ENCODE data around the gene KANK3. TPM values are rescaled to one million over a fixed set of nuclear protein-coding genes. Genes with fewer than 3 reads are reported as not detected.
A peak's percentile ranks its signal among the peaks of the same experiment; 100 is the strongest.
"Not testable (repeated sequence)": the region's sequence is repeated elsewhere in the genome, so short reads cannot be mapped to it uniquely, and the experiment has no call there.

The KANK3 gene
- polyA plus RNA-seq (ENCODE audit: insufficient read length in 4 of 4), result 10 to 100 TPM in 1 of 4 donors, 1 to 10 TPM in 3; 6.8 to 16.7 (median 8.1) TPM

DNA sequence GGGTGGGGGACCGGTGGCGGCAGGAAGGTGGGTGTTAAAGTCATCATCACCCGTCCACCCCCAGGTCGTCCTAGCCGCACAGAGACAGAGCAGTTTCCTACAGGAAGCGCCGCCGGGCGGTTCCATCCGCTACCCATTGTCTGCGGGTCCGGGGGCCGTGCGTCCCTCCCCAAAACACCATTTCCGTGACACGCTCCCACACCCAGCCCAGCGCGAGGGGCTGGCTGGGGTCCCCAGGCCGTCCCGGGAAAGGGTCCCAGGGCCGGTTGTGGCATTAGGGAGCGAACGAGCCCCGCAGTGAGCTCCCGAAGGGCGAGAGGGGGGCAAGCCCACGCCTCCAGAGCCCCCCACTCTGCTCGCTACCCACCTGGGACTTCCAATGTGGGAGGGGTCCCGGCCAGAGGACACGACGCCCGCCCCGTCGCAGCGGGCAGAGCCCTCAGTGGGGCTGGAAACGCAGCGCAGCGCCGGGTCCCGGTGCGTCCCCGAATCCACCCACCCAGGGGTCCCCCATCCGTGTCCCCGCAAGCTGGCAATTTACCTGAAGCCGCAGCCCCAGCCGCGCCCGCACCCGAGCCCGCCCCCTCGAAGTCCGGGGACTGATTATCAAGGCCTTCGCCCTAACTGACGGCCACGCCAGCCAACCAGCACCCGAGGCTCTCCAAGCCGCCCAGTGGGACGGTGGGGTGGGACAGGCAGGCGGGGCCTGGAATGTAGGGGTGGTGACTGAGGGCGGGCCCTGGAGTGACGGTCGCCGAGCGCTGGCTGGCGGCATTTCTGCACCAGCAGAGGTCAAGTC lies at the start of gene KANK3:
Gene KANK3 (minus strand): TSS at position 579 of the 799 bp plus-strand sequence. CDS start 5,434 bp downstream, outside the sequence.
- peak in 3 of 4 donors; percentile 80 to 86 (median 85) for DNase-seq (ENCODE audit: low read depth in 4 of 4, low spot score in 3 of 4)

DNA sequence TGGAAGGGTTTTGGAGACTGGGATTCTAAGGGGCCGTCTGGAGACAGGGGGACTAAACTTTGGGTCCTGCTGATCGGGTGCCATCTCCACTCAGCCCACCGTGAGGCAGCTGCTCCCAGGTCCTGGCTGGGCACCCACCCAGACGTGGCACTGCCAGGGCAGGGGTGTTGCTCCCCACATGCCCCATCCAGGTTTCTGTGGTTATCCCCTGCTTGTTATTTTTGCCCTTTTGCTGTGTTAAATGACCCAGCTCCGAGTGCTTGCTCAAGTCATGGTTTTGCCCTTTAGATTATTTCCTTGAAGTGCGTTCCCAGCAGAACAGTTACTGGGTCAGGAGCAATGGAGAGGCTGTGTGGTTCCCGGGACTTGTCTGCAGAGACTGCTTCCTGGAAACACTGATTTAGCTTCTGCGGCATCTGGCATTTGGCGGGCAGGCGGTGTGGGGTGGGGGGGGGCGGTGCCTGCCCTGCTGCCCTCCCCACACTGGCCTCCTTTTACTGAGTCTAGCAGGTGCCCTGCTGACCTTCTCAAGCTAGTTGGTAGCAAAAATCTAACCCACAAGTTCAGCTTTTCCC lies 49.0 kb upstream of the KANK3 start:
- no peak for DNase-seq (ENCODE audit: low read depth in 4 of 4, low spot score in 3 of 4)

DNA sequence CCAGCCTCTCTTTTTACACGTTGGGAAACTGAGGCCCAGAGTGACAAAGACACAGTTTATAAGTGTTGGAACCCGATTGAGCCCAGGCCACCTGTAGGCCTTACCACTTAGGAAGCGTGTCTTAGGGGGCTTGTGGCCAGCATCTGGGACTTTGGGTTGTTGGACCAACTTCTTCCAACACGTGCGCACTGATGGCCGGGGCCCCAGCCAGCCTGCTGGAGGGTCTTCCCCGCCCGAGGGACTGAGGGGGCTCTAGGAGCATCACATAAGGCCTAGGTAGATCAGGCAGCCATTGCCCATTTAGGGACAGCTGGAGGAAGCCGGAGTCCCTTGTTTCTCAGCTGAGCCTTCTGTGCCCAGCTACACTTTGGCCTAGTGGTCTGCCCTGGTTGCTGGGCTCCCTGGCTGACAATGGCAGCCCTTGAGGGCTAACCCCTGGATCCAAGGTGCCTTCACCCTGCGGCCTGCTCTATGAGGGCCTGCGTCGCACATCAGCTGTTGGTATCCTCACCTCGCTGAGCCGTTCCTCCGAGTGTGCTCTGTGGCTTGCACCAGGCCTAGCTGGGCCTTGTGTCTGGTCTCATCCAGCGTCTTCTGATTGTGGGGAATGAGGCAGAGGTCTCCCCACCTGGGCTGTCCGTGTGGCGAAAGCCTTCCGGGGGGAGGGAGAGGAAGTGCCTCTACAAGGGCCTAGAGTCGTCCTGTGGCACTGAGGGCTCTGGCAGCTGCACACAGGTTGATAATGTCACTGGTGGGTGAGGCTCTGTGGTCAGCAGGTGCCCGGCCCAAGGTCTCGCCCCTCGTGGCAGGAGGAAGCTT lies 48.3 kb upstream of the KANK3 start:
- DNase-seq (ENCODE audit: low read depth in 4 of 4, low spot score in 3 of 4), result no peak

DNA sequence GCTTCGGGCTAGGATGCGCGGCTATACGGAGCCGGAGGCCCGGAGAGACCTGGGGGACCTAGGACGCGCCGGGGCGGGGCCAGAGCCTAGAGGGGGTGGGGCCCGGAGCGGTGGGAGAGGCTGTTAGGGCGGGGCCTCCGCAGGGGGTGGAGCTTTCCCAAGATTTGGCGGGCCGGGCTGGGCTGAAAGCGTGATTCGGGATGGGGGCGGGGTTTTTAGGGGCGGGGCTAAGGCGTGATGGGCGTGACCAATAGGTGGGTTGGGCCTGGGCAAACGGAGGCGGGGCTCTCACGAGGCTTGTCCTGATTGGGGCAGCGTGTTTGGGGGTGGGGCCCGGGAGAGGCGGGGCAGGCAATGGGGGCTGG lies 47.5 kb upstream of the KANK3 start:
- peak; percentile 78 to 83 (median 80) for DNase-seq (ENCODE audit: low read depth in 4 of 4, low spot score in 3 of 4)

DNA sequence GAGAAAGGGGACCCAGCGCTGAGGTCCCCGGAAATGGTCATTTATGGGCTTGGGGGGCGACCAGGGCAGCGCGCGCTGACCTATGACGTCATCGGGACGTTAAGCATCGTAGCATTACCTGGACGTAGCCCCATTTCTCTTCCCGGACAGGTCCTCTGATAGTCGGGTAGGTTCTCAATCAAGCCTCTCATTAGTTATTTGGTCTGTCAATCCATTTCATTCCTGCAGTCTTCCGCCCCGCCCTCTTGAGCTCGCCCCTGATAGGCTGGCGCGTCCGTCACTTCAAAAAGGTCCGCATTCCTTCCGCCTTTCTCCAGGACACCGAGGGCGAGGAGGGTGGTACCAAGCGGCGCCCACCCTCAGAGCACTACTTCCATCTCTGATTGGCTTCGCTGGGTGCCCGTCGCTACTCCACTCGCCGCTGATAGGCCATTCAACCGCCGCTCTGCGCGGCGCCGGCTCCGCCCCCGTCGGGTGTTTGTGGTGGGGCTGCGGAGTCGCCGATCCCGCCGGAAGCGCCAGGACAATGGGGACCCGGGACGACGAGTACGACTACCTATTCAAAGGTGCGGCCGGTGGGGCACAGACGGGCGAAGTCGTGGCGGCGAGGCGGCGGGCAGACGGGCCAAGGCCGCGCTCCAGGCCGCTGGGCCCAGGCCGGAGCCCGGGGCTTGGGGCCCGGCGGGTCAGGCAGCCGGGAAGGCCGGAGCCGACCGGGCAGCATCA lies 47.0 kb upstream of the KANK3 start, which contains the start of gene RAB11B:
Gene RAB11B (plus strand): TSS at position 470 of the 726 bp plus-strand sequence. CDS start 57 bp downstream, at position 527.
- peak; percentile 96 to 99 (median 99) for DNase-seq (ENCODE audit: low read depth in 4 of 4, low spot score in 3 of 4)

DNA sequence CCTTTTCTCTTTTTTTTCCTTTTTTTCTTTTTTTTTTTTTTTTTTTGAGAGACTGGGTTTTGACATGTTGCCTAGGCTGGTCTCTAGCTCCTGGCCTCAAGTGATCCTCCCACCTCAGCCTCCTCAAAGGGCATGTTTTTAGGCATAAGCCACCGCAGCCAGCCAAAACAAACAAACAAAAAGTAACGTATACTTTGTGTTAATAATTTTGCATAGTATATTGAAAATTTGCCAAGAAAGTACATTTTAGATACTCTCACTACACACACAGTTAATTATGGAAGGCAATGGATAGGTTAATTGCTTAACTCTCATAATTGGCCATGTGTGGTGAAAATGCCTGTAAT lies 45.5 kb upstream of the KANK3 start:
- DNase-seq (ENCODE audit: low read depth in 4 of 4, low spot score in 3 of 4), result no peak

DNA sequence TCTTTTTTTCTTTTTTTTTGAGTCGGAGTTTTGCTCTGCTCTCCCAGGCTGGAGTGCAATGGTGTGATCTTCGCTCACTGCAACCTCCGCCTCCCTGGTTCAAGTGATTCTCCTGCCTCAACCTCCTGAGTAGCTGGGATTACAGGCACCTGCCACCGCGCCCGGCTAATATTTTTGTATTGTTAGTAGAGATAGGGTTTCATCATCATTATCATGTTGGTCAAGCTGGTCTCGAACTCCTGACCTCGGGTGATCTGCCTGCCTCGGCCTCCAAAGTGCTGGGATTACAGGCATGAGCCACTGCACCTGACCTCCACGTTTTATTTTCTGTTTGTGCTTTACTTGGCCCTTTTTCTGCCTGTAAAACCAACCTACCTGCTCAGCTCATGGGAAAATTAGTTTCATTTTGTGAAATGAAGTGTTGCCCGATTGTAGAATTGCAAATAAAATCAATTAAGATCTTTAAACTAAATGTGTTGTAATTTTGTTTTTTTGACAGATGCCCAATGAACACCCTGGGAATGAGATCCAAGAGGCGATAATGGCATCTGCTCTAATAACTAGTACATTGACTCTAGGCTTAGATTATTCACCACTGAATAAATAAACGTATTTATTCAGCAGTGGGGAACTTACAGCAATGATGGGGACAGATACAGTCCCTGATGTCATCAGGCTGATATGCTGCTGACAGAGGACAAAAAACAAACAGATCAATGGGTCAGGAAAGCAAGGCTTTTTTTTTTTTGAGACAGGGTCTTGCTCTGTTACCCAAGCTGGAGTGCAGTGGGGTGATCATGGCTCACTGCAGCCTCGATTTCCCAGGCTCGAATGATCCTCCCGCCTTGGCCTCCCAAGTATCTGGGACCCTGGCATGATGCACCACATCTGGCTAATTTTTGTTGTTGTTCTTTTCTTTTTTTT lies 44.9 kb upstream of the KANK3 start:
- DNase-seq (ENCODE audit: low read depth in 4 of 4, low spot score in 3 of 4), result no peak

DNA sequence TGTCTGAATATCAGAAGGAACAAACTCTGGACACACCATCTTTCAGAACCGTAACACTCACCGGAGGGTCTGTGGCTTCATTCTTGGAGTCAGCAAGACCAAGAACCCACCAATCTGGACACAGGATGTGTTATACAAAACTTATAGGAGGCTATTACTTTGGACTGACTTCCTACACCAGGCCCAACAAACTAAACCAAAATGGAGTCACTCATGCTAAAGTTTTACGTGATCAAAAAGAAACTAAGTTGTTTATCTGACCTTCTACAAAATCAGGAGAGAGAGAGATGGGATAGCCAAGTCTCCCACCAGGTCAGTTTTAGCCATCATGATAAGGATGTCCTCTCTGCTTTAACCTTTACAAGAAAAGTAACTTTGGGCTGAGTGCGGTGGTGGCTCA lies 43.9 kb upstream of the KANK3 start:
- no peak for DNase-seq (ENCODE audit: low read depth in 4 of 4, low spot score in 3 of 4)

DNA sequence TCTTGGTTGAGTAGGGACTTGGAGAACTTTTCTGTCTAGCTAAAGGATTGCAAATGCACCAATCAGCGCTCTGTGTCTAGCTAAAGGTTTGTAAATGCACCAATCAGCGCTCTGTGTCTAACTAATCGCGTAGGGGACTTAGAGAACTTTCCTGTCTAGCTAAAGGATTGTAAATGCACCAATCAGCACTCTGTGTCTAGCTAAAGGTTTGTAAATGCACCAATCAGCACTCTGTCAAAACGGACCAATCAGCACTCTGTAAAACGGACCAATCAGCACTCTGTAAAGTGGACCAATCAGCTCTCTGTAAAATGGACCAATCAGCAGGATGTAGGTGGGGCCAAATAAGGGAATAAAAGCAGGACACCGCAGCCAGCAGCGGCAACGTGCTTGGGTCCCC lies 43.4 kb upstream of the KANK3 start:
- not testable (repeated sequence) for DNase-seq (ENCODE audit: low read depth in 4 of 4, low spot score in 3 of 4)

DNA sequence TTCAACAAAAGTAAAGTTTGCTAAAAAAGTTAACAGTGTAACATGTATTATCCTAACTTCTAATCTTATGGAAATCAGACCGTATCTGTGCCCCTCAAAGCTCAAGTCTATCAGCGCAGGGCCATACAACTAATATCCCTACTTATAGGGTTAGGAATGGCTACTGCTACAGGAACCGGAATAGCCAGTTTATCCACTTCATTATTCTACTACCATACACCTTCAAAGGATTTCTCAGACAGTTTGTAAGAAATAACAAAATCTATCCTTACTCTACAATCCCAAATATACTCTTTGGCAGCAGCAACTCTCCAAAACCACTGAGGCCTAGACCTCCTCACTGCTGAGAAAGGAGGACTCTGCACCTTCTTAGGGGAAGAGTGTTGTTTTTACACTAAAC lies 42.5 kb upstream of the KANK3 start:
- not testable (repeated sequence) for DNase-seq (ENCODE audit: low read depth in 4 of 4, low spot score in 3 of 4)

DNA sequence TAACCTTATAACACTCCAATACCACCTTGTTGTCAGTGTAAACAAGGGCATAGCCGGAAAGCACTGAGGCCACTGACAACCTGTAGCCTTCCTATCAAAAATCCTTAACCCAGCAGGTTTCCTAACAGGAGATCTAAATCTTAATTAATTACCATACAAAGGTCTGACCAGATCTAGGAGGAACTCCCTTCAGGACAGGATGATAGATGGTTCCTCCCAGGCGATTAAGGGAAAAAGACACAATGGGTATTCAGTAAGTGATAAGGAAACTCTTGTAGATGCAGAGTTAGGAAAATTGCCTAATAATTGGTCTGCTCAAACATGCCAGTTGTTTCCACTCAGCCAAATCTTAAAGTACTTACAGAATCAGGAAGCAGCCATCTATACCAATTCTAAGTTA lies 42.0 kb upstream of the KANK3 start:
- DNase-seq (ENCODE audit: low read depth in 4 of 4, low spot score in 3 of 4), result not testable (repeated sequence)

DNA sequence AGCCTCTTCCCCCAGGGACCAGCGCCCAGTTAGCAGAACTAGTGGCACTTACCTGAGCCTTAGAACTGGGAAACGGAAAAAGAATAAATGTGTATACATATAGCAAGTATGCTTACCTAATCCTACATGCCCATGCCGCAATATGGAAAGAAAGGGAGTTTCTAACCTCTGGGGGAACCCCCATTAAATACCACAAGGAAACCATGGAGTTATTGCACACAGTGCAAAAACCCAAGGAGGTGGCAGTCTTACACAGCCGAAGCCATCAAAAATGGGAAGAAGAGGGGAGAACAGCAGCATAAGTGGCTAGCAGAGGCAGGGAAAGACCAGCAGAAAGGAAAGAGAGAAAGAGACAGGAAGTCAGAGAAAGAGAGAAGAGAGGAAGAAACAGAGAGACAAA lies 41.5 kb upstream of the KANK3 start:
- DNase-seq (ENCODE audit: low read depth in 4 of 4, low spot score in 3 of 4), result not testable (repeated sequence)

DNA sequence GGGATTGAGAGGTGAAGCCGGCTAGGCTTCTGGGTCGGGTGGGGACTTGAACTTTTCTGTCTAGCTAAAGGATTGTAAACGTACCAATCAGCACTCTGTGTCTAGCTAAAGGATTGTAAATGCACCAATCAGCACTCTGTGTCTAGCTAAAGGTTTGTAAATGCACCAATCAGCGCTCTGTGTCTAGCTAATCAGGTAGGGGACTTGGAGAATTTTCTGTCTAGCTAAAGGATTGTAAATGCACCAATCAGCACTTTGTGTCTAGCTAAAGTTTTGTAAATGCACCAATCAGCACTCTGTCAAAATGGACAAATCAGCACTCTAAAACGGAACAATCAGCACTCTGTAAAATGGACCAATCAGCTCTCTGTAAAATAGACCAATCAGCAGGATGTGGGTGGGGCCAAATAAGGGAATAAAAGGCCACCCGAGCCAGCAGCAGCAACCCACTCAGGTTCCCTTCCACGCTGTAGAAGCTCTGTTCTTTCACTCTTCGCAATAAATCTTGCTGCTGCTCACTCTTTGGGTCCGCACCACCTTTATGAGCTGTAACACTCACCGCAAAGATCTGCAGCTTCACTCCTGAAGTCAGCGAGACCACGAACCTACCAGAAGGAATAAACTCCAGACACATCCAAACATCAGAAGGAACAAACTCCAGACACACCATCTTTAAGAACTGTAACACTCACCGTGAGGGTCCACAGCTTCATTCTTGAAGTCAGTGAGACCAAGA lies 36.3 kb upstream of the KANK3 start:
- not testable (repeated sequence) for DNase-seq (ENCODE audit: low read depth in 4 of 4, low spot score in 3 of 4)

DNA sequence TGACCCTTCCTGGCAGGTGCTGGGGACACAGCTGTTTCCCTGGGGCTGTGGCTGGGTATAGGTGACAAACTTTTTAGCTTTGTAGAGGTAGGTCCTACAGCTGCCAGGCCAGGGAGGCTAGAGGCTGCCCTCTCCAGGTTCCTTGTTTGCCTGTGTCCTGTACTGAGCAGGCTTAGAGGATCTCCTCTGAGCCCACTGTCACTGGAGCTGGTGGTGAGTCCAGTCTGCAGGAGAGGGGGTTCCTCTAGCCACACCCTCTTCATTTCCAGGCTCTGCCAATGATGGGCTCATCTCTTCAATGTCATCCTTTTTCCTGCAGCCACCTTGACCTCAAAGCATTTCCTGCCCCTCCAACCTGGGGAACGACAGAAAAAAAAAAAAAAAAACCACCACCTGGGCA lies 34.5 kb upstream of the KANK3 start:
- no peak for DNase-seq (ENCODE audit: low read depth in 4 of 4, low spot score in 3 of 4)

DNA sequence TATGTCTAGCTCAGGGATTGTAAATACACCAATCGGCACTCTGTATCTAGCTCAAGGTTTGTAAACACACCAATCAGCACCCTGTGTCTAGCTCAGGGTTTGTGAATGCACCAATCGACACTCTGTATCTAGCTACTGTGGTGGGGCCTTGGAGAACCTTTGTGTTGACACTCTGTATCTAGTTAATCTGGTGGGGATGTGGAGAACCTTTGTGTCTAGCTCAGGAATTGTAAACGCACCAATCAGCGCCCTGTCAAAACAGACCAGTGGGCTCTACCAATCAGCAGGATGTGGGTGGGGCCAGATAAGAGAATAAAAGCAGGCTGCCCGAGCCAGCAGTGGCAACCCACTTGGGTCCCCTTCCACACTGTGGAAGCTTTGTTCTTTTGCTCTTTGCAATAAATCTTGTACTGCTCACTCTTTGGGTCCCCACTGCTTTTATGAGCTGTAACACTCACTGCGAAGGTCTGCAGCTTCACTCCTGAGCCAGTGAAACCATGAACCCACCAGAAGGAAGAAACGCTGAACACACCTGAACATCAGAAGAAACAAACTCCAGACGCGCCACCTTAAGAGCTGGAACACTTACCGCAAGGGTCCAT lies 33.4 kb upstream of the KANK3 start:
- DNase-seq (ENCODE audit: low read depth in 4 of 4, low spot score in 3 of 4), result not testable (repeated sequence)

DNA sequence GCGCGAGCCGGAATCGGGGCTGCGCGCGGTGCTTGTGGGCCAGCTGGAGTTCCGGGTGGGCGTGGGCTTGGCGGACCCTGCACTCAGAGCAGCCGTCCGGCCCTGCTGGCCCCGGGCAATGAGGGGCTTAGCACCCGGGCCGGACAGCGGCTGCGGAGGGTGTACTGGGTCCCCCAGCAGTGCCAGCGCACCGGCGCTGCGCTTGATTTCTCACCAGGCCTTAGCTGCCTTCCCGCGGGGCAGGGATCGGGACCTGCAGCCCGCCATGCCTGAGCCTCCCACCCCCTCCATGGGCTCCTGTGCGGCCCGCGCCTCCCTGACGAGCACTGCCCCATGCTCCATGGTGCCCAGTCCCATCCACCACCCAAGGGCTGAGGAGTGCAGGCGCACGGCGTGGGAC lies 32.7 kb upstream of the KANK3 start:
- DNase-seq (ENCODE audit: low read depth in 4 of 4, low spot score in 3 of 4), result not testable (repeated sequence)

DNA sequence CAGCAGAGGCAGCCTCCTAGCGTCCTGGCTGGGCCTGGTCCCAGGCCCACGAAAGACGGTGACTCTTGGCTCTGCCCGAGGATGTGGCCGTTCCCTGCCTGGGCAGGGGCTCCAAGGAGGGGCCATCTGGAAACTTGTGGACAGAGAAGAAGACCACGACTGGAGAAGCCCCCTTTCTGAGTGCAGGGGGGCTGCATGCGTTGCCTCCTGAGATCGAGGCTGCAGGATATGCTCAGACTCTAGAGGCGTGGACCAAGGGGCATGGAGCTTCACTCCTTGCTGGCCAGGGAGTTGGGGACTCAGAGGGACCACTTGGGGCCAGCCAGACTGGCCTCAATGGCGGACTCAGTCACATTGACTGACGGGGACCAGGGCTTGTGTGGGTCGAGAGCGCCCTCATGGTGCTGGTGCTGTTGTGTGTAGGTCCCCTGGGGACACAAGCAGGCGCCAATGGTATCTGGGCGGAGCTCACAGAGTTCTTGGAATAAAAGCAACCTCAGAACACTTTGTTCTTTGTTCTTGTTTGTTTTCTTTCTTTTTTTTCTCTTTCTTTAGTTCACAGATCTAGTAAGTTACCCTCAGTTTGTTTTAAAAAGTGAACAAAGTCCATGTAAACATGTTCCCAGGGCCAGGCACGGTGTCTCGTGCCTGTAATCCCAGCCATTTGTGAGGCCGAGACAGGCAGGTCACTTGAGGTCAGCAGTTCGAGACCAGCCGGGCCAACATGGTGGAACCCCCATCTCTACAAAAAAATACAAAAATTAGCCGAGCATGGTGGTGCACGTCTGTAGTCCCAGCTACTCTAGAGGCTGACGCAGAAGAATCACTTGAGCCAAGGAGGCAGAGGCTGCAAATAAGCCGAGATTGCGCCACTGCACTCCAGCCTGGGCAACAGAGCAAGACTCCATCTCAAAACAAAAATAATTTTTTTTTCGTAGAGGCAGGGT lies 31.1 kb upstream of the KANK3 start:
- DNase-seq (ENCODE audit: low read depth in 4 of 4, low spot score in 3 of 4), result no peak

Measured in right renal pelvis (tissue), 4 donors.